T-helper 17 cell (primary cell): ENCODE data around the gene CCDC187. TPM values are rescaled to one million over a fixed set of nuclear protein-coding genes. Genes with fewer than 3 reads are reported as not detected.

ENCODE experiments used
- ATAC-seq: fragments of 150-1000 bp; cut with Tn5 transposase; 2 replicates; pipeline ENCODE4 v1.10.0; 2021; ENCODE audit warnings: mild to moderate bottlenecking, moderate library complexity
- DNase-seq, 3 donors: peaks; one replicate each; pipeline versions ENCODE4 v3.0.0 to v3.0.0-alpha.2; 2020 to 2021
- H3K9me3 ChIP-seq: one replicate; pipeline ENCODE4 v1.7.0; 2013; ENCODE audit warnings: low read length, mild to moderate bottlenecking; ENCODE audit not compliant: control insufficient read depth, poor library complexity, severe bottlenecking
- H3K27ac Mint-ChIP-seq: one replicate; pipeline ENCODE4 v1.8.0; 2022; ENCODE audit warnings: mild to moderate bottlenecking, moderate library complexity, mixed read lengths
- H3K27me3 Mint-ChIP-seq: one replicate; pipeline ENCODE4 v1.8.0; 2022; ENCODE audit warnings: mixed read lengths
- H3K36me3 Mint-ChIP-seq: one replicate; pipeline ENCODE4 v1.8.0; 2022; ENCODE audit warnings: low read depth, mixed read lengths
- H3K4me1 Mint-ChIP-seq: one replicate; pipeline ENCODE4 v1.8.0; 2022; ENCODE audit warnings: mild to moderate bottlenecking, mixed read lengths
- H3K4me3 Mint-ChIP-seq: one replicate; pipeline ENCODE4 v1.8.0; 2022; ENCODE audit warnings: mild to moderate bottlenecking, moderate library complexity, mixed read lengths
- total RNA-seq, 4 donors: library from RNA in 2 of 4; stranded (reverse) in 2 of 4; gene quantifications; one replicate each; pipeline ENCODE4 v1.2.3 and lab custom pipeline; 2022 to 2026

CCDC187 gene
- total RNA-seq, 2 donors from 2014 or later, result 0.12 TPM; not detected in 1

- Mint-ChIP-seq H3K4me1 (no peaks in the 10 kb centered on the region), H3K27me3 (peaks cover 8% of the 10 kb centered on the region), H3K27ac (no peak overlapping the region), H3K4me3 (no peak overlapping the region), H3K36me3 (no peaks in the 10 kb centered on the region)
- no peak for DNase-seq
- no peak for ATAC-seq
- H3K9me3 ChIP-seq, result no peaks in the 10 kb centered on the region
Observed at GRCh38 chr9:136252281-136252680, 51.6 kb downstream of the CCDC187 start.

- H3K27me3 Mint-ChIP-seq, result peaks cover 8% of the 10 kb centered on the region
- H3K4me3 Mint-ChIP-seq, result no peak overlapping the region
- H3K9me3 ChIP-seq, result no peaks in the 10 kb centered on the region
- no peaks in the 10 kb centered on the region for H3K4me1 Mint-ChIP-seq
- H3K27ac Mint-ChIP-seq, result no peak overlapping the region
- DNase-seq (no peak), ATAC-seq (no peak)
- no peaks in the 10 kb centered on the region for H3K36me3 Mint-ChIP-seq
Observed at GRCh38 chr9:136251264-136252115, 52.4 kb downstream of the CCDC187 start.

- no peak for DNase-seq
Observed at GRCh38 chr9:136250676-136251075, 53.2 kb downstream of the CCDC187 start.

GRCh38 chr9:136249877-136250559 is 53.9 kb downstream of the CCDC187 start:
- ATAC-seq, result no peak
- peaks cover 8% of the 10 kb centered on the region for H3K27me3 Mint-ChIP-seq
- no peak overlapping the region for H3K4me3 Mint-ChIP-seq
- no peaks in the 10 kb centered on the region for H3K36me3 Mint-ChIP-seq
- H3K9me3 ChIP-seq, result no peaks in the 10 kb centered on the region
- H3K27ac Mint-ChIP-seq, result no peak overlapping the region
- H3K4me1 Mint-ChIP-seq, result peaks cover 4% of the 10 kb centered on the region
- no peak for DNase-seq

More at GRCh38 chr9:136250676-136251075, 53.2 kb downstream of the CCDC187 start:
- peaks cover 8% of the 10 kb centered on the region for H3K27me3 Mint-ChIP-seq
- H3K4me1 Mint-ChIP-seq, result peaks cover 2% of the 10 kb centered on the region
- no peak for ATAC-seq
- no peak overlapping the region for H3K27ac Mint-ChIP-seq
- H3K4me3 Mint-ChIP-seq, result no peak overlapping the region
- no peaks in the 10 kb centered on the region for H3K36me3 Mint-ChIP-seq
- no peaks in the 10 kb centered on the region for H3K9me3 ChIP-seq

GRCh38 chr9:136248951-136249876 is 54.7 kb downstream of the CCDC187 start:
- no peak overlapping the region for H3K4me3 Mint-ChIP-seq
- H3K36me3 Mint-ChIP-seq, result no peaks in the 10 kb centered on the region
- no peaks in the 10 kb centered on the region for H3K9me3 ChIP-seq
- DNase-seq (no peak), ATAC-seq (no peak)
- no peak overlapping the region for H3K27ac Mint-ChIP-seq
- peaks cover 8% of the 10 kb centered on the region for H3K27me3 Mint-ChIP-seq
- peaks cover 12% of the 10 kb centered on the region for H3K4me1 Mint-ChIP-seq

- ATAC-seq, result no peak
- Mint-ChIP-seq H3K27me3 (peaks cover 4% of the 10 kb centered on the region), H3K27ac (no peak overlapping the region), H3K4me3 (peak overlapping the region; percentile 25), H3K4me1 (peaks cover 23% of the 10 kb centered on the region), H3K36me3 (no peaks in the 10 kb centered on the region)
- no peaks in the 10 kb centered on the region for H3K9me3 ChIP-seq
- DNase-seq, result no peak
Observed at GRCh38 chr9:136247947-136248637, 55.8 kb downstream of the CCDC187 start.

GRCh38 chr9:136247551-136247916 is 56.4 kb downstream of the CCDC187 start:
- ATAC-seq, result no peak

GRCh38 chr9:136246849-136247550 is 56.9 kb downstream of the CCDC187 start:
- no peak for ATAC-seq
- DNase-seq, result no peak
- no peak overlapping the region for H3K4me3 Mint-ChIP-seq
- peaks cover 30% of the 10 kb centered on the region for H3K4me1 Mint-ChIP-seq
- no peaks in the 10 kb centered on the region for H3K9me3 ChIP-seq
- no peaks in the 10 kb centered on the region for H3K27me3 Mint-ChIP-seq
- no peaks in the 10 kb centered on the region for H3K36me3 Mint-ChIP-seq
- H3K27ac Mint-ChIP-seq, result no peak overlapping the region

More at GRCh38 chr9:136247551-136247916, 56.4 kb downstream of the CCDC187 start:
- Mint-ChIP-seq H3K27ac (no peak overlapping the region), H3K27me3 (no peaks in the 10 kb centered on the region), H3K4me1 (peaks cover 27% of the 10 kb centered on the region), H3K36me3 (no peaks in the 10 kb centered on the region), H3K4me3 (no peak overlapping the region)
- H3K9me3 ChIP-seq, result no peaks in the 10 kb centered on the region
- no peak for DNase-seq

- H3K4me1 Mint-ChIP-seq, result peaks cover 33% of the 10 kb centered on the region
- H3K27me3 Mint-ChIP-seq, result no peaks in the 10 kb centered on the region
- H3K9me3 ChIP-seq, result no peaks in the 10 kb centered on the region
- peak within 1 kb of the TSS; percentile 99 for H3K4me3 Mint-ChIP-seq
- DNase-seq (peak; percentile 74 to 86 (median 84)), ATAC-seq (peak; percentile 86)
- no peaks in the 10 kb centered on the region for H3K36me3 Mint-ChIP-seq
- peak within 1 kb of the TSS; percentile 94 for H3K27ac Mint-ChIP-seq
Observed at GRCh38 chr9:136245219-136246150, 58.4 kb downstream of the CCDC187 start, which contains the start of gene QSOX2. Gene QSOX2, minus strand, starts transcription at chr9:136245812. Its CDS starts 9 bp downstream, at chr9:136245803.

- H3K9me3 ChIP-seq, result no peaks in the 10 kb centered on the region
- H3K4me3 Mint-ChIP-seq, result peak overlapping the region; percentile 99
- peaks cover 33% of the 10 kb centered on the region for H3K4me1 Mint-ChIP-seq
- H3K36me3 Mint-ChIP-seq, result no peaks in the 10 kb centered on the region
- DNase-seq (no peak), ATAC-seq (no peak)
- H3K27ac Mint-ChIP-seq, result peak overlapping the region; percentile 94
- no peaks in the 10 kb centered on the region for H3K27me3 Mint-ChIP-seq
Observed at GRCh38 chr9:136244969-136245218, 59.0 kb downstream of the CCDC187 start.

GRCh38 chr9:136244122-136244968 is 59.5 kb downstream of the CCDC187 start:
- H3K27me3 Mint-ChIP-seq, result no peaks in the 10 kb centered on the region
- H3K4me3 Mint-ChIP-seq, result peak overlapping the region; percentile 99
- peak overlapping the region; percentile 94 for H3K27ac Mint-ChIP-seq
- ATAC-seq (peak; percentile 20), DNase-seq (no peak)
- H3K4me1 Mint-ChIP-seq, result peaks cover 36% of the 10 kb centered on the region
- H3K9me3 ChIP-seq, result no peaks in the 10 kb centered on the region
- H3K36me3 Mint-ChIP-seq, result no peaks in the 10 kb centered on the region
